HG02981 (cell line): ENCODE results near the gene TBL1XR1.
"Not testable (repeated sequence)": the region's sequence is repeated elsewhere in the genome, so short reads cannot be mapped to it uniquely, and the experiment has no call there.

ENCODE experiments used
- ATAC-seq: cut with Tn5 transposase; IDR thresholded peaks from one replicate; pipeline ENCODE4 v1.9.1; 2021; ENCODE audit warnings: mild to moderate bottlenecking, moderate library complexity; ENCODE audit not compliant: unreplicated experiment

Gene TBL1XR1

DNA sequence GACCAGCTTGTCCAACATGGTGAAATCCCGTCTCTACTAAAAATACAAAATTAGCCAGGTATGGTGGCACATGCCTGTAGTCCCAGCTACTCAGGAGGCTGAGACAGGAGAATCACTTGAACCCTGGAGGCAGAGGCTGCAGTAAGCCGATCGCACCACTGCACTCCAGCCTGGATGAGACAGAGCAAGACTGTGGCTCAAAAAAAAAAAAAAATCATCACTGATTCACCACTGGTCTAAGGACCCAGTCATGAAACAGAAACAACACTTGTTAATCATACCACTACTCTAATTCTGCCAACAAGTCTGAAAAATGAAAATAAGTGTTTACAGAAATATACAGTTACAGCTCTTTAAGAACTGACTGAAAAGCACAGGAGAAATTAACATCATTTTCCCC, 12.7 kb downstream of the TBL1XR1 start:
- peak; percentile 95 for ATAC-seq

DNA sequence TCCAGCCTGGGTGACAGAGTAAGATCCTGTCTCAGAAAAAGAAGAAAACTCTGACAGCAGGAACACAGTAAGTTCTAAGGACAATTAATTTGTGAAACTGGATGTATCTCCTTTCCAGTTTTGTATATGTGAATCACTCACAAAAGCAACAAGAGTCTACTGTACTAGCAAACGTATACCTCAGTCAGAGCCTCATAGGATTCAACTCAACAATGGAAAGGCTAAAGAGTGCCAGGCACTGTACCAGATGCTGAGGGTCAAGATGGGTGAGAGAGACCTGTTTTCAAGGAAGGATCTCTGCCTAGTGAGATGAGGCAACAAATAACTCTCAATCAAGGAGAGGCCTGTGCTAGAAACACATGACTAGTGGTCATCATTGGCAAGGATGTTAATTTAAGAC, 14.9 kb downstream of the TBL1XR1 start:
- no peak for ATAC-seq

GRCh38 chr3:177181418-177181817, 15.9 kb downstream of the TBL1XR1 start:
- ATAC-seq: no peak

DNA sequence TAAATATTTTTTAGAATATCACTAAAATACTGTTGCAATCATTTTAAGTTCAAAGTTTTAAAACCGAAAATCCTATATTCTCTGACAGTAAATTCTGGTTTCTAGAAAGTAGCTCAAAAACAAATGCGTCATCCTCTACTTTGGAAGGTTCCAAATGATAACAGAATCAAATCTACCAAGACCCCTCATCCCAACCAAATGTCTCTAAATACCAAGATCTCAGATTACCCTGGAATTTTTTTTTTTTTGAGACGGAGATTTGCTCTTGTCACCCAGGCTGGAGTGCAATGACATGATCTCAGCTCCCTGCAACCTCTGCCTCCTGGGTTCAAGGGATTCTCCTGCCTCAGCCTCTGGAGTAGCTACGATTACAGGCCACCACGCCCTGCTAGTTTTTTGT, 16.8 kb downstream of the TBL1XR1 start:
- no peak for ATAC-seq

GRCh38 chr3:177179281-177180067, 17.8 kb downstream of the TBL1XR1 start:
- no peak for ATAC-seq

GRCh38 chr3:177177749-177178221, 19.5 kb downstream of the TBL1XR1 start:
- ATAC-seq: no peak

DNA sequence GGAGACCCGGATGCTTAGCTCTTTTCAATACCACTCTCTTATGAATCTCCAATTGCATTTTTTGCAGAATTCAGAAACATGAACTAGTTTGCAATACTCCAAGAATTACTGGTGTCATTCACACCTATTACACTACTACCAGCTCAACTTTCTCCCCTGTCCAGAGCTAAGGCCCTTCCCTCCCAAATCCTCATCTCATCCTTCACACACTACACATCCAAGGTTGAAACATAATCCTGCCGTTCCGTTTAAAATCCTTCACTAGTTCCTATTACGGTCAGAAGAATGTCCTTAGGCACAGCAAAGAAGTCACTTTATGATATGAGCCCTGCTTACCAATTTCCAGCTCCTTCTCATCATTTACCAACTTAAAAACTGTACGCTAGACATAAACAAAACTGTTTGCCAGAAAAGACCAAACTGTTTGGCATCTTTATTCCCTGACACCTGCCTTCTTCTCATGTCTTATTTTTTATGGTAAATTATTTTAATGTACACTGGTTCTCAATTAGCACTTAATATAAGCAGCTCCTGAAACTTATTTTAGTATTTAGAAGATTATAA, 22.6 kb downstream of the TBL1XR1 start:
- no peak for ATAC-seq

DNA sequence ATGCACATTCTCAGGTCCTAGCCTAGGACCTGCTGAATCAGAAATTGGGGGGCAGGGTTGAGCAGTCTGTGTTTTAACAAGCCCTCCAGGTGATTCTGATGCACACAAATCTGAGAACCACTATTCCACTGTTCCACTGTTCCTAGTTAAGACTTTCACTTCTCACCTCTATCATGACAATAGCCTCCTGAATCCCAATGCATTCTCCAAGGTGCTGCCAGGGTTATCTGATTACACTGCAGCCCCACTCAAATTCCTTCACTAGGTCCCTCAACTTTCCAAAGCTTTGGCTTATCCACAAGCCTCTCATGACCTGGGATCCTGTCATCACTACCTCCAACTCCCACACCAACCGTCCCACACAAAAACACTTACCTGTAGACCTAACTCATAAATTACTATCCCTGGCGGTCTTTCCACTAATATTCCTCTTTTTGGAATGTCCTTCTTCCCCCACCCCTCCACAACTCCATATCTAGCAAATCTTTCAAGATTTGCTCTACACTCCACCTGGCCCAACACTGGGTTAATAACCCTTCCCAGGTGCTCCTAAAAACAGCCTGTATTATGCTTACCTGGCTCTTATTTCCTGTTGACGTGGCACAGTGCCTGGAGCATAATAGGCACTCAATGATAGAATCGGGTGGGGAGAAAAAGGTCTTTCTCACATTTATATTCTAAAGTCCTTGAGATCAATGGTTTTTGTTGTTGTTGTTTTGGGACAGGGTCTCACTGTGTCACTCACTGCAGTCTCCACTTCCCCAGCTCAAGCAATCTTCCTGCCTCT, 27.2 kb downstream of the TBL1XR1 start:
- no peak for ATAC-seq

DNA sequence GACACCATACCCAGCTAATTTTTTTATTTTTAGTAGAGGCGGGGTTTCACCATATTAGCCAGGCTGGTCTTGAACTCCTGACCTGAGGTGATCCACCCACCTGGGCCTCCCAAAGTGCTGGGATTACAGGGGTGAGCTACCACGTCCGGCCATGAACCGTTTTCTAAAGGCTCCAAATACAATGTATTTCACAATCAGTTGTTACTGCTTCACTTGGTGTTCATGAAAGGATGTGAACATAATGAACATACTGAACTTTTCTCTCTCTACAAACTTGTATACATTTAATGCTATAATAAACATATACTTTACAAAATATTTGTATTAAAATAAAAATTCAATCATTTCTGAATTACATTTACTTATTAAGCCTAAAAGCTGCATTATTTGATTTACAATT, 28.9 kb downstream of the TBL1XR1 start:
- ATAC-seq: no peak

- ATAC-seq: no peak
Observed at GRCh38 chr3:177162742-177163141, 34.5 kb downstream of the TBL1XR1 start.

GRCh38 chr3:177161603-177162002, 35.7 kb downstream of the TBL1XR1 start:
- not testable (repeated sequence) for ATAC-seq

GRCh38 chr3:177158461-177158860, 38.8 kb downstream of the TBL1XR1 start:
- no peak for ATAC-seq

GRCh38 chr3:177157492-177157891, 39.8 kb downstream of the TBL1XR1 start:
- ATAC-seq: no peak

DNA sequence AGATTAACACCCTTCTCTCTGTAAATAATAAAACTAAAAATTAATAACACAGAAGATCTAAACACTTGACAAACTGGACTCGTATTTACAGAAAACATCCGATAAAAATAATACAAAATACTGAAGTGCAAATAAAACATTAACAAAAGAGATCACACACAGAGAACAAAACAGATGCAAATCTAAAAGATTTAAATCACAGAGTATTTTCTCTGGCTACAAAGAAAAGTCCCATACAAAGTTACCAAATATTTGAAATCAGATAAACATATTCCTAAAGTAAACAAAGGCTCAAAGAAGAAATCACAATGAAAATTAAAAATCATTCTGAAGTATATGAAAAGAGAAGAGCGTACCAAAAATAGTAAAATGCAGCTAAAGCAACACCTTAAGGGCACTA, 42.5 kb downstream of the TBL1XR1 start:
- ATAC-seq: no peak

GRCh38 chr3:177150970-177151627, 46.2 kb downstream of the TBL1XR1 start:
- peak; percentile 84 for ATAC-seq

DNA sequence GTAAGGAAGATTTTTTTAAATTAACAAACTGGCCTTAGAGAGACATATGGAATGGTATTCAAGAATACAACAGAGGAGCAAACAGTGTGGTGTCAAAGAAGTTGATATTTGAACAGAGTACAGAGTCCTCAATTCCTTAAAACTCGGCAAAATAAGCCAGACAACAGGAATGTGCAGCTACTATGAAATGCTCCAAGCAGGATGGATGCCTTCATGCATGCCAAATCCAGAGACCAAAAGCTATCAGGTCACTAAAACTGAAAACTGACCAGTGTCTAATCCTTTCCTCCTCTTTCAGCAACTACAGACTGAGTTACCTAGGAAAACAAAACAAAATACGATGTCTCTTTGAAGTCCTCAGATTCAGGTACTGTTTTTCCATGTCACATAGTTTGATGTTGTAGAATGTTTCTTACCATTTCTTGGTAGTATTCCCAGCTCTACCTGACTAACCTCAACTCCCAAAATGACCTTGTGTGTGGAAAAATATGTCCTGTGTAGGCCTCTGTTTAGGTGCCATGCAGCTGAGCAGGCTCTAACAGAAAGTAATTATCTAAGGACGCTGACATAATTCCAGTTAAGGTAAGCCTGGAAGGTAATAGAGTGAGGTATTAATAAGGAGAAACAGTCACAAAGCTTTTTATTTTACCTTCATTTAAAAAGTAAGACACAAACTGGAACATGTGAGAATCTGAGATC, 46.9 kb downstream of the TBL1XR1 start:
- ATAC-seq: peak; percentile 8

- ATAC-seq: no peak
Observed at GRCh38 chr3:177149106-177149505, 48.2 kb downstream of the TBL1XR1 start.

DNA sequence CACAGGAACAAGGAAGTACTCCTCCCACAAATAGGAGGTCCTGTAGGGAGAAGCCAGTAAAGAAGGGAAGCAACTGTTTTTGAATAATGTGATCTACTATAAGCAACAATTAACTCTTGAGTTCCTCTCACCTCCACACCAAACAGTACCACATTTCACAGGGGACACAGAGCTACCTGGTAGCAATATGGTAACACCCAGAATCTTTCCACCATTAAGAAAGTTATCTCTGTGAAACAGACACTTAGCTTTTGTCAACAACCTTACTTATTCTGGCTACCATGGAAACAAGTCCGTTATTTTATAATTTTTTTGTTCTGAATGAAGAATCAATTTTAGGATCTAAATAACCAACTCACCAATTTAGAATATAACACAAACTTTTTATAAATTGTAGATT, 49.5 kb downstream of the TBL1XR1 start:
- no peak for ATAC-seq

DNA sequence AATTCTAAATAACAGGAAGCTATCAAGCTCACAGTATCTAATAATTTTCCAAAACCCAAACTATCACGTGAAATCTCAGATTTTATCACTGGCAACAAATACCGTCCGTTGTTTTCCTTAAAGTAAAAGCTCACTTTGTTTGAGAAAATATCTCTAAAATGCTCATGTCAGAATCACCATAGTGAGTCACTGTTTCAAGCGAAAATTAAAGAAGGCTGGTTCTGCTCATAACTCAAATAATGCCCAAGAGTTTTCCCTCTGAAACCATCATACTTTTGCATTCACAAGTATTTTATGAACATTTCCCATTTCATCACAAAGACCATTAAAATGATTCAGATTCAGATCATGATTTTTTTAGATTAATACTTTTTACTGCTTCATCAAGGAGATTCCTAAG, 50.6 kb downstream of the TBL1XR1 start:
- no peak for ATAC-seq

DNA sequence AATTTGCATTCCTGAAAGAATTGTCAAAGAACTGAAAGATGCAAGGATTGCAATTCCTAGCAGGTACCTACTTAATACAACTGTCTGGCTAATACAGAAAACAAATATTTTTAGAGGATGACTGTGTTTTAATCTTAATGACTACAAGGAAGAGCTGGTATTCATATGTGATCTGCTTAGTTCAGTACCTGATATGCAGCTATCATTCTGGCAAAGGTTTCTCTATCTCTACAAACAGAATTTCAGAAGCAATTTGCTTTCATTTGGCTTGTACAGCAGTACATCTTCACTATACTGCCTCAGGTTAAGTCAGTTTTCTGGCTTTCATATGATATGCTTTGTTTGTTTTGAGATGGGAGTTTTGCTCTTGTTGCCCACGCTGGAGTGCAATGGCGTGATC, 51.3 kb downstream of the TBL1XR1 start:
- ATAC-seq: no peak

DNA sequence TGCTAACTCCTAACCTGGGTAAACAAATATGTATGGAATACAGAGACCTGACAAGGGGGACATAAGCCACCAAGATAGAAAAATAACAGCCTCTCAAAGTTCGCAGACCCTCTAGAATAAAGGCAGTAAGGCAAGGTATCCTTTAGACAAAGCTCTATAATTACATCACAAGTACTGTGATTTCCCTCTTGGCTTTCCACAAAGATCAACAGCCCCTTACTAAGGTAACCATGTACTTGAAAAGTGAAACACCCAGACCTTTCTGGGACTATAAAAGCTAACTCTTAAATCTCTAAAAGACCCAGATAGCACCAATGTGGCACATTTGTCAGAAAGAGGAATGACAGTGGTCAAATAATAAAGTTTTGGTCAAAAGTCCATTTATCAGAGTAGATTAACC, 51.9 kb downstream of the TBL1XR1 start:
- ATAC-seq: no peak
